ENCODE data around the gene THSD7B.

DNA sequence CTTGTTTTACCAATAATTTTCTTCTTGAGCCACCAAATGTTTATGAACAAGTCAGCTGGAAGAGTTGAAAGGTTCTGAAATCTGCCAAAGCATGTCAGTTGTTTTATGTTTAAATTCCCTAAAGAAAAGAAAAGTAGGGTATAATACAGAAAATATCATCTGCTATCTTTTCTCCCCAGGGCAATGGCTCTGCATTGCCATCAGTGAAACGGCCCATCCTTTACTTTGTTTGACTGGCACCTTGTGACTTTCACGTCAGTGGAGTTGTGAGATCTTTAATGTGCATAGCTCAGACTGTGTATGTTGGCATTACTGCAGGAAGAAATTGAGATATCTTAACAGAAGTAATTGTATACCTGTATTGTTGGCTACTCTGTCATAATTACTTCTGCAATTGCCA, 239.9 kb downstream of the THSD7B start:
- TF ChIP-seq, protein P1, sequence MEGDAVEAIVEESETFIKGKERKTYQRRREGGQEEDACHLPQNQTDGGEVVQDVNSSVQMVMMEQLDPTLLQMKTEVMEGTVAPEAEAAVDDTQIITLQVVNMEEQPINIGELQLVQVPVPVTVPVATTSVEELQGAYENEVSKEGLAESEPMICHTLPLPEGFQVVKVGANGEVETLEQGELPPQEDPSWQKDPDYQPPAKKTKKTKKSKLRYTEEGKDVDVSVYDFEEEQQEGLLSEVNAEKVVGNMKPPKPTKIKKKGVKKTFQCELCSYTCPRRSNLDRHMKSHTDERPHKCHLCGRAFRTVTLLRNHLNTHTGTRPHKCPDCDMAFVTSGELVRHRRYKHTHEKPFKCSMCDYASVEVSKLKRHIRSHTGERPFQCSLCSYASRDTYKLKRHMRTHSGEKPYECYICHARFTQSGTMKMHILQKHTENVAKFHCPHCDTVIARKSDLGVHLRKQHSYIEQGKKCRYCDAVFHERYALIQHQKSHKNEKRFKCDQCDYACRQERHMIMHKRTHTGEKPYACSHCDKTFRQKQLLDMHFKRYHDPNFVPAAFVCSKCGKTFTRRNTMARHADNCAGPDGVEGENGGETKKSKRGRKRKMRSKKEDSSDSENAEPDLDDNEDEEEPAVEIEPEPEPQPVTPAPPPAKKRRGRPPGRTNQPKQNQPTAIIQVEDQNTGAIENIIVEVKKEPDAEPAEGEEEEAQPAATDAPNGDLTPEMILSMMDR (IDR thresholded peaks at IDR 0.05): no peak
- TF ChIP-seq EP300 (IDR thresholded peaks at IDR 0.05) (no peak), POLR2A (IDR thresholded peaks at IDR 0.05; ENCODE audit: low read depth) (no peak)

Measured in esophagus muscularis mucosa (tissue), 4 donors.